Neural progenitor cell (in vitro differentiated cells): ENCODE results near the gene FER1L5. TPM values are rescaled to one million over a fixed set of nuclear protein-coding genes. Genes with fewer than 3 reads are reported as not detected.

Source experiments
- DNase-seq: peaks from one replicate; pipeline ENCODE4 v3.0.0-alpha.2; 2016; ENCODE audit warnings: low spot score
- H2AFZ ChIP-seq: fragments of 200-600 bp; sonication (generic); replicated peaks from 2 replicates; pipeline ENCODE4 v1.6.1; 2016; ENCODE audit warnings: antibody characterized with exemption
- H3F3A ChIP-seq: fragments of 200-600 bp; sonication (generic); 2 replicates; pipeline ENCODE4 v1.6.1; 2016; ENCODE audit warnings: antibody characterized with exemption, low read depth
- H3K27ac ChIP-seq: fragments of 200-600 bp; sonication (generic); 2 replicates; pipeline ENCODE4 v1.5.1; 2016; ENCODE audit warnings: mild to moderate bottlenecking
- H3K27me3 ChIP-seq: fragments of 200-600 bp; sonication (generic); 2 replicates; pipeline ENCODE4 v1.6.1; 2016; ENCODE audit warnings: mild to moderate bottlenecking, moderate library complexity
- H3K36me3 ChIP-seq: fragments of 200-600 bp; sonication (generic); 2 replicates; pipeline ENCODE4 v1.5.1; 2016
- H3K4me1 ChIP-seq: fragments of 200-600 bp; sonication (generic); 2 replicates; pipeline ENCODE4 v1.6.1; 2016; ENCODE audit warnings: mixed run types
- H3K4me2 ChIP-seq: fragments of 200-600 bp; sonication (generic); 2 replicates; pipeline ENCODE4 v1.6.1; 2016
- H3K4me3 ChIP-seq: fragments of 200-600 bp; sonication (generic); 2 replicates; pipeline ENCODE4 v1.5.1; 2016
- H3K79me2 ChIP-seq: fragments of 200-600 bp; sonication (generic); 2 replicates; pipeline ENCODE4 v1.6.1; 2016; ENCODE audit warnings: low read depth
- H3K9ac ChIP-seq: fragments of 200-600 bp; sonication (generic); 2 replicates; pipeline ENCODE4 v1.6.1; 2016
- H3K9me3 ChIP-seq: fragments of 200-600 bp; sonication (generic); 2 replicates; pipeline ENCODE4 v1.5.1; 2016; ENCODE audit warnings: low read depth
- H4K20me1 ChIP-seq: fragments of 200-600 bp; sonication (generic); 2 replicates; pipeline ENCODE4 v1.6.1; 2016; ENCODE audit warnings: low read depth
- H3K27ac Mint-ChIP-seq: 3 replicates; pipeline ENCODE4 v1.8.0; 2021; ENCODE audit warnings: mixed read lengths
- H3K27me3 Mint-ChIP-seq: 2 replicates; pipeline ENCODE4 v1.8.0; 2022; ENCODE audit warnings: low read depth, mild to moderate bottlenecking, inconsistent platforms, moderate library complexity, mixed read lengths; ENCODE audit not compliant: insufficient read depth
- H3K36me3 Mint-ChIP-seq: 3 replicates; pipeline ENCODE4 v1.8.0; 2021; ENCODE audit warnings: mixed read lengths
- H3K4me1 Mint-ChIP-seq: 3 replicates; pipeline ENCODE4 v1.8.0; 2021; ENCODE audit warnings: mixed read lengths
- H3K4me3 Mint-ChIP-seq: 3 replicates; pipeline ENCODE4 v1.8.0; 2021; ENCODE audit warnings: mild to moderate bottlenecking, moderate library complexity, mixed read lengths
- H3K9me3 Mint-ChIP-seq: 3 replicates; pipeline ENCODE4 v1.8.0; 2020; ENCODE audit warnings: mixed read lengths
- EZH2 ChIP-seq: fragments of 200-600 bp; sonication (generic); IDR thresholded peaks from 2 replicates; pipeline ENCODE4 v1.6.1; 2017; ENCODE audit warnings: antibody characterized with exemption, mild to moderate bottlenecking, moderate library complexity
- EZH2phosphoT487 ChIP-seq: fragments of 200-600 bp; sonication (generic); IDR thresholded peaks from 2 replicates; pipeline ENCODE4 v1.6.1; 2017; ENCODE audit warnings: antibody characterized with exemption
- total RNA-seq: library from RNA; depleted of rRNA; stranded (reverse); fragments of >200 nt; gene quantifications from 2 replicates; pipeline ENCODE4 v1.2.3, GENCODE V29; 2015; ENCODE audit warnings: low replicate concordance
- TF ChIP-seq, protein P1 (sequence below): fragments of 200-600 bp; sonication (generic); IDR thresholded peaks from 2 replicates; pipeline ENCODE4 v1.5.1; 2017; ENCODE audit warnings: antibody characterized with exemption, mild to moderate bottlenecking

FER1L5 gene
- total RNA-seq, 1 donor from 2014 or later = 1.7 TPM

DNA sequence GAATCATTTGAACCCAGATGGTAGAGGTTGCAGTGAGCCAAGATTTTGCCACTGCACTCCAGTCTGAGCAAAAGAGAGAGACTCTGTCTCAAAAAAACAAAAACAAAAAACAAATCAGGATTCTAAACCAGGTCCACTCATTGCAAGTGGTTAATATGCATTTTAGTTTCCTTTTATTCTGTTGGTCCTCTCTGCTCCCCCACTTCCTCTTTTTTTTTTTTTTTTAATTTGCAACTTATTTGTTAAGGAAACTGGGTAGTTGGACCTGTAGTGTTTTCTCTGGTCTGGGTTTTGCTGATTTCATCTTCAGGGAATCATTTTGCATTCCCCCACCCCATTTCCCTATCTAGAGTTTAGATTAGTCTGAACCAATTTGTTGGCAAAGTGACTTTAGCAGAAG is 14.0 kb downstream of the FER1L5 start:
- H3K4me3 Mint-ChIP-seq = no peak overlapping the region
- no peak overlapping the region for H2AFZ ChIP-seq
- H3K27me3 Mint-ChIP-seq = no peaks in the 10 kb centered on the region

DNA sequence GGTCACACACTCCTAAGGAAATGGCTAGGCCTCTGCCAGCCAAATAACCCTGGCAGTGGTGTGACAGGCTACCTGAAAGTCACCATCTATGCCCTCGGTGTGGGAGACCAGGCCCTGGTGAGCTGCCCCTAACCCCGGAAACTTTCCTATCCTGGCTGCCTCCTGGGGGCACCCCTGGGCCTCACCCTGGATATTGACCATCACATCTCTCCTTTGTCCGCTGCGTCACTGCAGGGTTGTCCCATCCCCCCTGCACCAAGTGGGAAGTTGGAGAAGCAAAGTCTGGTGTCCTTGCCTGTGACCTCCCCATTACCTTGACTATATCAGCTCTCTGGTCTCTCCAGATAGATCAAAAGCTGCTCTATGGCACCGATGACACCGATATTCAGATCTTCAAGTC is 18.8 kb downstream of the FER1L5 start:
- no peaks in the 10 kb centered on the region for H4K20me1 ChIP-seq
- H3K4me2 ChIP-seq = no peak overlapping the region
- H3K27ac ChIP-seq = no peak overlapping the region
- H3K4me3 ChIP-seq = no peak overlapping the region
- H3K27me3 ChIP-seq = no peaks in the 10 kb centered on the region
- H3K9ac ChIP-seq = no peak overlapping the region
- Mint-ChIP-seq H3K4me3 (no peak overlapping the region), H3K9me3 (no peaks in the 10 kb centered on the region), H3K27me3 (peaks cover 5% of the 10 kb centered on the region), H3K27ac (peak overlapping the region; percentile 61), H3K4me1 (peaks cover 4% of the 10 kb centered on the region), H3K36me3 (peaks cover 1% of the 10 kb centered on the region)
- H3K79me2 ChIP-seq = no peaks in the 10 kb centered on the region
- TF ChIP-seq, protein P1, sequence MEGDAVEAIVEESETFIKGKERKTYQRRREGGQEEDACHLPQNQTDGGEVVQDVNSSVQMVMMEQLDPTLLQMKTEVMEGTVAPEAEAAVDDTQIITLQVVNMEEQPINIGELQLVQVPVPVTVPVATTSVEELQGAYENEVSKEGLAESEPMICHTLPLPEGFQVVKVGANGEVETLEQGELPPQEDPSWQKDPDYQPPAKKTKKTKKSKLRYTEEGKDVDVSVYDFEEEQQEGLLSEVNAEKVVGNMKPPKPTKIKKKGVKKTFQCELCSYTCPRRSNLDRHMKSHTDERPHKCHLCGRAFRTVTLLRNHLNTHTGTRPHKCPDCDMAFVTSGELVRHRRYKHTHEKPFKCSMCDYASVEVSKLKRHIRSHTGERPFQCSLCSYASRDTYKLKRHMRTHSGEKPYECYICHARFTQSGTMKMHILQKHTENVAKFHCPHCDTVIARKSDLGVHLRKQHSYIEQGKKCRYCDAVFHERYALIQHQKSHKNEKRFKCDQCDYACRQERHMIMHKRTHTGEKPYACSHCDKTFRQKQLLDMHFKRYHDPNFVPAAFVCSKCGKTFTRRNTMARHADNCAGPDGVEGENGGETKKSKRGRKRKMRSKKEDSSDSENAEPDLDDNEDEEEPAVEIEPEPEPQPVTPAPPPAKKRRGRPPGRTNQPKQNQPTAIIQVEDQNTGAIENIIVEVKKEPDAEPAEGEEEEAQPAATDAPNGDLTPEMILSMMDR = no peak
- TF ChIP-seq EZH2 (no peak), EZH2phosphoT487 (no peak)
- H3K9me3 ChIP-seq = no peaks in the 10 kb centered on the region
- no peaks in the 10 kb centered on the region for H3K36me3 ChIP-seq
- no peaks in the 10 kb centered on the region for H3K4me1 ChIP-seq
- no peak overlapping the region for H2AFZ ChIP-seq
- H3F3A ChIP-seq = no peaks in the 10 kb centered on the region
- no peak for DNase-seq

More for the DNA sequence above, 14.0 kb downstream of the FER1L5 start:
- Histone ChIP-seq H3K4me2 (no peak overlapping the region), H3K27me3 (no peaks in the 10 kb centered on the region), H3K4me1 (no peaks in the 10 kb centered on the region), H3K9me3 (no peaks in the 10 kb centered on the region), H3K79me2 (no peaks in the 10 kb centered on the region), H3K4me3 (no peak overlapping the region), H3K9ac (no peak overlapping the region), H3K36me3 (no peaks in the 10 kb centered on the region), H3K27ac (no peak overlapping the region), H3F3A (no peaks in the 10 kb centered on the region), H4K20me1 (no peaks in the 10 kb centered on the region)
- H3K27ac Mint-ChIP-seq = no peak overlapping the region
- no peaks in the 10 kb centered on the region for H3K4me1 Mint-ChIP-seq
- H3K9me3 Mint-ChIP-seq = no peaks in the 10 kb centered on the region
- DNase-seq = no peak
- no peak for TF ChIP-seq EZH2
- TF ChIP-seq EZH2phosphoT487 = no peak
- TF ChIP-seq, protein P1 = no peak
- H3K36me3 Mint-ChIP-seq = peaks cover 7% of the 10 kb centered on the region

DNA sequence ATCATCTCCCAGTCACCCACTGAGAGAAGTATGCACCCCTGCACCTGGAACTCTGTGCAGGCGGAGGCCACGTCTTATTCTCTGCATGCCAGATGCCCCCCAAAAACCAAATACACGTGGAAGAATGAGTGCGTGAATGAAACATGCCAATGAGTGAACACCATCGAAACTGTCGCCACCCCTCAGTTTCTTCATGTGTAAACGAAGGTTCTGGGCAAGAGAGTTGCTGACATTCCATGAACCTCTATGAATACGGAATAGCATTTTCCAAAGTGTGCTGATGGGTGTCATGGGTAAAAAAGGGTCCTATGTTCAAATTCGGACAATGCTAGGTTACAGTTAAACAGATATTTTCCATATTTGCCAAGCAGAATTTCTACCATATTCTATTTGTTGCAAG is 19.8 kb downstream of the FER1L5 start:
- H3F3A ChIP-seq = no peaks in the 10 kb centered on the region
- H3K27ac Mint-ChIP-seq = no peak overlapping the region
- no peak overlapping the region for H3K27ac ChIP-seq
- H3K9me3 Mint-ChIP-seq = no peaks in the 10 kb centered on the region
- peaks cover 5% of the 10 kb centered on the region for H3K27me3 Mint-ChIP-seq
- no peak for DNase-seq
- H3K4me3 Mint-ChIP-seq = no peak overlapping the region
- H3K36me3 Mint-ChIP-seq = peaks cover 1% of the 10 kb centered on the region
- H3K4me1 ChIP-seq = no peaks in the 10 kb centered on the region
- no peak overlapping the region for H3K9ac ChIP-seq
- H3K4me1 Mint-ChIP-seq = peaks cover 4% of the 10 kb centered on the region
- no peak for TF ChIP-seq EZH2
- TF ChIP-seq, protein P1 = no peak
- no peak for TF ChIP-seq EZH2phosphoT487
- H3K4me2 ChIP-seq = no peak overlapping the region
- H3K36me3 ChIP-seq = no peaks in the 10 kb centered on the region
- no peaks in the 10 kb centered on the region for H3K9me3 ChIP-seq
- no peak overlapping the region for H2AFZ ChIP-seq
- H3K27me3 ChIP-seq = no peaks in the 10 kb centered on the region
- no peaks in the 10 kb centered on the region for H4K20me1 ChIP-seq
- H3K4me3 ChIP-seq = no peak overlapping the region
- no peaks in the 10 kb centered on the region for H3K79me2 ChIP-seq
